T47D (cell line): ENCODE results near the gene CRB2.

ENCODE experiments used
- DNase-seq, 2 experiments: peaks; one replicate each; pipeline versions ENCODE4 v3.0.0 to v3.0.0-alpha.2; 2011 to 2012; ENCODE audit warnings: low read depth in 1 of 2, low spot score in 1 of 2
- JUND ChIP-seq: IDR thresholded peaks from 2 replicates; pipeline ENCODE4 v1.6.1; 2012; ENCODE audit warnings: low read depth
- in situ Hi-C: cut with HindIII; loops from 2 replicates; pipeline ENCODE4 v1.10.0; 2016; ENCODE audit warnings: low sequenced_read_pairs, low pct_unique_long_range_greater_than_20kb

Gene CRB2

DNA sequence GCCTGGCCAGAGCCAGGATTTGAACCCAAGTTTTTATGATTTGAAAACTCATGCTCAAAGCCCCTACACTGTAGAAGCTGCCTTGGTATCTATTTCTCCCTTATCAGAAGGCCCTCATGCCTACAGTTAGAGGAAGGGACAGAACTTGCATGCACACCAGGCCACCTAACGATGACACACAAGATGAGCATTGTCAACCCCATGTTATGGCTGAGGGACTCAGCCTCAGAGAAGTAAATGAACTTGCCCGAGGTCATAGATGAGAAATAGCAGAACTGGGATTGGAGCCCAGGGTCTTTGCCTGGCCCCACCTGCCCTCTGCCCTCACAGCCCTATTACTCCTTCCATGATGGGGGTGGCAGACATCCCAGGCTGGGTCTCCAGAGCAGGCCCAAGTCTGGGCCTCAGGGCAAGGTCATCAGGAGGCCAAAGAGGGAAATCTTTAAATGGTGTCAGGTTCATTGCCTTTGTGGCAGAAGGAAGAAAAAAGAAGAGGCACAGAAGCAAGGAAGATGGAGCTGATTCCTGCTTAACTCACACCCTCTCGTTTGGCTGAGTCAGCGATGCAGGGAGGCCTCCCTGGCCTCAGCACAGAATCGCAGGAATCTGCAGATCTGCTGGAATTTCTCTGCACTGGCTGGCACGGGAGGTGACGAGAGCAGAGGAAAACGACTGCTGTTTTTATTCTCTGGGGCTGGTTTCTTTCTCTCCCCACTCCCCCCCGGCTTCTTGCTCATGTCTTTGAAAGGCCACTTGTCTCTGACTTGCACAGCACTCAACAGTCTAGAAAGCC lies 20.6 kb upstream of the CRB2 start:
- no peak for TF ChIP-seq JUND
- in situ Hi-C loops: no loop called here

DNA sequence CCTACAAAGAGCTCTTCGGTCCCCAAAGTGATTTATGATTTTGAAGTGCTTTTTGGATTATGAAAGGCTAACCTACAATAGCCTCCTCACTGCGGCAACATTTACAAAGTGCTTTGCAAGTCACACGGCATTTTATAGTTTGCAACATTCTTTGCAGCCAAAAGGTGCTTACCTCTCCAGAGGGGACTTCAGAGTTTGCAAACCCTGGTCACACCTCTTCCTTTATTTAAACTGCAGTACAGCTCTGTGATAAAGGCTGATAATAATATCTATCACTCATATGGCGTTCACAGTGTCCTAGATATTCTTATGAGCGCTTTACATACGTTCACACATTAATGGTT lies 20.0 kb upstream of the CRB2 start:
- in situ Hi-C loops: no loop called here
- no peak for TF ChIP-seq JUND
- DNase-seq: no peak

More for the DNA sequence above, 20.6 kb upstream of the CRB2 start:
- DNase-seq: no peak

DNA sequence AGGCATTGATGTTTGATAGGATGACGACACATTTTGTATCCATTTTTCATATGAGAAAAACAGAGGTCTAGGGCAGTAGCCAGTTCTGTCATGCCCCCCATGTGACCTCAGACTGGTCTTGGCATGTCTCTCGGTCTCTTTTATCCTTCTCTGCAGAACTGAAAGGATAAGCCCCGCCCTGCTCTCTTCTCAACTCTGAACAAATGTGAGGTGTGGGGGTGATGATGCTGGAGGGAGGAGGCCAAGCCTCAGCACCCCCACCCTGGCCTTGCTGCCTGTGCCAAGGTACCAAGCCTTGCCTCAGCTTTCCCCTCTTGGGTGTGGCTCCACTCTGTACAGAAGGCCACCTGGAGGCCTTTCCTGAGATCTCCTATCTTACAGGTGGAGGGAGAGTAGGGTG lies 19.5 kb upstream of the CRB2 start:
- in situ Hi-C loops: no loop called here

GRCh38 chr9:123336959-123337358 lies 19.0 kb upstream of the CRB2 start:
- TF ChIP-seq JUND: no peak
- no peak for DNase-seq
- in situ Hi-C loops: no loop called here

More for the DNA sequence above, 19.5 kb upstream of the CRB2 start:
- no peak for DNase-seq
- no peak for TF ChIP-seq JUND

DNA sequence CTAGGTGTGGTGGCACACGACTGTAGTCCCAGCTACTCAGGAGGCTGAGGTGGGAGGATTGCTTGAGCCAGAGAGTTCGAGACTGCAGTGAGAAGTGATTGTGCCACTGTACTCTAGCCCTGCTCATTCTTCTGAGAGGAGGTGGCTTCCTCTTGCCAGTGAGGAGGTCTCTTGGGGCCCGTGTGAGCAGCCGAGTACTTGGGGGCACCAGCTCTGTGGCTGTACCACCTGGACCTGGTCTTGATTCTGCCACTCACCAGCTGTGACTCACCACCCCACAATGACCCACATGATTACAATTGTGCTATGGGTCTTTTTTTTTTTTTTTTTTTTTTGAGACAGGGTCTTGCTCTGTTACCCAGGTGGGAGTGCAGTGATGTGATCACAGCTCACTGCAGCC lies 18.0 kb upstream of the CRB2 start:
- in situ Hi-C loops: no loop called here
- no peak for TF ChIP-seq JUND
- DNase-seq: no peak

DNA sequence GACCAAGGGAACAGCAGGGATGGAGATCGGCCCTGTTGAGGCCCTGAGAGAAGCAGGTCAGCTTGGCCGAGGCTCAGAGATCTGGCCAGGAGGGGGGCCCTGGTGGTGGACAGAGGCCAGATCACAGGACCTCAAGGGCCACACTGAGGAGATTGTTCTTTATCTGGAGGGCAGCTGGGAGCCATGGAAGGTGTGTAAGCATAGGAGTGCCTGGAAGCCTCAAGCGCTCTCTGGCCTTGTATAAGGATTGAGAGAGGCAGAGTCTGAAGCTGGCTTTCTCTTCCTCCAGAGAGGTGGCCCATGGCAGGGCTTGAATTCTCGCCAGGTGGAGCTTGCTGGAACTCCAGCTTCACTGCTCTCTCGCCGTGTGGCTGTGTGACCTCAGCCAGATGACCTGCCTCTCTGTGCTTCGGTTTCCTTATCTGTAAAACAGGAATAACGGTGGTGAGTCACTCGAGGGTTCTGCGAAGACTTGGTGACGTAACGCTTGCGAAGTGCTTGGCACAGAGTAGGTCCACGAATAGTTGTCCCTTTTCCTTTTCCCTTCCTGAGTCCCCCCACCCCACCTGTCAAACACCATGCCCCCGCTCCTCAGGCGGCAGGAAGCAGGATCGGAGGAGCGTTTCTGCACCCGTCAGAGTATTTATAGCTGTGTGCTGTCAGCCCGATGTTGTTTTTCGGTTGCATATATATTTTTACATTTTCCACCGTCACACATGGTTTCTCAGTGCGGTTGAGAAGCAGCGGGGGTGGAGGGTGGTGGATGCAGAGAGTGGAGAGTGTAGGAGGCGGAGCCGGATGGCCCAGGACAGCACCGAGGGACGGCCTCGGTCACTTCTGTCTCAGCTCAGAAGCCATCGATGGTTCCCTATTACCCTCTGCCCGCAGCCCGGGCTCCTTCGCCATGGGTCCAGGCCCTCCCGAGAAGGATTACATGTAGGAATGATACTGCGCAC lies 17.0 kb upstream of the CRB2 start:
- in situ Hi-C loops: no loop called here
- no peak for DNase-seq
- no peak for TF ChIP-seq JUND

GRCh38 chr9:123339666-123340510 lies 16.1 kb upstream of the CRB2 start:
- in situ Hi-C loops: no loop called here
- no peak for TF ChIP-seq JUND
- no peak for DNase-seq

GRCh38 chr9:123341816-123342215 lies 14.2 kb upstream of the CRB2 start:
- no peak for DNase-seq
- no peak for TF ChIP-seq JUND
- in situ Hi-C loops: no loop called here

DNA sequence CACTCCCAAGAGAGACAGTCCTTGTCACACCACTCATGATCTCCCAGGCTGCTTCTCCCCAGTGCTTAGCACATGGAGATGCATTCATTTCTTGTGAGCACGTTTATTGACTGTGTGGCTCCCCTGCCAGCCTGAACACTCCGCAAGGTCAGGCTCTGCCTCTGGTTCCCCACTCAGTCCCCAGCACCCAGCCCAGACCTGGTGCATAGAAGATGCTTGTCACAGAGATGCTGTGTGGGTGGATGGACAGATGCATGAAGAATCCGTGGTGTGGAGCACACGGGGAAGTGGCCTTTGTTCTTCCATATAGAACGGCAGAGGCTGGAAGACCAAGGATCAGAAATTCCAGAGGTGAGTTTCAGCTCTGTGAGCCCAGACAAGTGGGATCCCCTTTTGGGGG lies 13.8 kb upstream of the CRB2 start:
- in situ Hi-C loops: no loop called here
- DNase-seq: no peak
- TF ChIP-seq JUND: no peak

DNA sequence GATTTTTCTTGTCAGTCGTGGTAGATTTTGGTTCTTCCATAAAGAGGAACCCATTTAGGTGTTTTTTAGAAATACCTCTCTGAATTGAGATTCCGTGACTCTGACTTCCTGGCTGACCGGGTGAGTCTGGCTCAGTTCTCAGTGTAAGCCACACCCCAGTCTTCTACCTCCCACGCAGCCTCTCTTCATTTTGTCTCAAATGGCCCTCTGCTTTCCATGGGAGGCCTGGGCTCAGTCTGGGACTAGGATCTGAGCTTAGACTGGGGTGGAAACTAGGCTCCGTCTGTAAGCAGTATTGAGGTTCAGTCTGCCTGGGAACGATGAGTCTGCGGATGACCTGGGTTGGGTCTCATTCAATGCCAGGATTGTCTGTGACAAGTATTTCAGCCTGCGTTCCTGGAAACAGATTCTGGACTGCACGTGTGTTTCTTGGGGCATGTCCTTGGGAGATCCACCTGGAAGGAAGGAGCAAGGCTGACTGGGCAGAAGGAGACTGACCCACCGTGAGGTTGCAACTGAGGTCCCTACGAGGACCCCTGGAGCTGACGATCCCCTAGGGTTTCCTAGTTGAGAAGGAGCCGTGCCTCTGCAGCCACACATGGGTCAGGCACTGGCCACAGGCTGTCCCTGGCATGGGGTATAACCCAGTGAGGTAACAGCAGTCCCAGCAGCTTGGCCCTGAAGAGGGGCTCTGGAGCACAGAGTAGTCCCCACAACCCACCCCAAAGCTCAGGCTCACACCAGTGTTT lies 12.4 kb upstream of the CRB2 start:
- in situ Hi-C loops: no loop called here
- no peak for TF ChIP-seq JUND
- DNase-seq: no peak

DNA sequence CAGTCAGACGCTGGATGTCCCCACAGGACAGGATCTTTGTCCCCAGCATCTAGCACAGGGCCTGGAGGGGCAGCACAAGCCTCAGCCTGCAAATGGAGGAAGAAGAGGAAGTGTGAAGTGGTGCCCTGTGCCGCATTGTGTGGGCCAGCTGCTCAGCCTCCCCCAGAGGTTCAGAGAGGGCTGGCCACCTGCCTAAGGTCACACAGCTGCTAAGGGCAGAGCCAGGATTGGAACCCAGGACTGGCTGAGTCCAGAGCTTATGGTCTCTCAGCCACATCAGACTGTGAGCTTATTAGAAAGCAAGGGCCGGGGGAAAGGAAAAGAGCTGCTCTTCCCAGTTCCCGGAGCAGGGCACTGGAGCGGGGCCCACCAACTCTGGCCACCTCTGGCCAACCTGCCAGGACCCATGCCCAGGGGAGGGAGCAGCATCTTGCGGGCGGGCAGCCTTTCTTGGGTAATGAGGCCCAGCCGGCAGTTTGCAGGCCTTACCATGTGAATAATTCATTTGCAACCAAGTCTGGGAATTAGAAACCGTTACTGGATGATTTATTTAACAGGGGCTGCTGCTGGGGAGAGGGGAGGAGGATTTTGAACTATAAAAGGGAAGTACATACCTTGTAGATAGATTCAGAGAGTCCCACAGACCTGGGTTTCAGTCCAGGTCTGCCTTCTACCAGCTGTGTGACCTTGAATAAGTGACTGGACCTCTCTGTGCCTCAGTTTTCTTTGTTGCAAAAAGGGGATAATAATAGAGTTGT lies 11.6 kb upstream of the CRB2 start:
- no peak for DNase-seq
- in situ Hi-C loops: no loop called here
- TF ChIP-seq JUND: no peak
